ENCODE measurements around the gene DLGAP1.

DNA sequence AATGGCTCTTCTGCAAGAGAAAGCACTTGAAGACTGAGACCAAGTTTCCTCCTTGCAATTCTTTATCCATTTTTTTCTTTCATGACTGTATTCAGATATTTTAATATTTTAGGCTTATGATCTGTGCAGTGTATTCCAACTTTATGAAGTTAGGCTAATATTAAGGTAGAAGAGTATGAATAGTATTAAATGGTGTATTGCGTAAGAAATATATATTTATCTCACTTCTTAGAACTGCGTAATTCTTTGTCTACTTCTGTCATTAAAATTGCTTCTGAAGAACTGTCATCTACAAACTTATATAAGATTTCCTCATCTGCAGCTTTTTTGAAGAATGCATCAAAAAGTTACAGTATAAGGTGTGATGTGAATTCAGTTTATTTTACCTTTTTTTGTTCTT is 183.2 kb downstream of the DLGAP1 start:
- TF ChIP-seq EZH2 (IDR thresholded peaks at IDR 0.05; ENCODE audit: insufficient read depth, poor library complexity, severe bottlenecking) (no peak), EZH2phosphoT487 (IDR thresholded peaks at IDR 0.05; ENCODE audit: insufficient read depth, low read depth) (no peak)
